OCI-LY7 (cell line): ENCODE results near the gene PCDH9. TPM values are rescaled to one million over a fixed set of nuclear protein-coding genes. Genes with fewer than 3 reads are reported as not detected.
A peak's percentile ranks its signal among the peaks of the same experiment; 100 is the strongest.

Source experiments
- BruUV-seq: library from RNA; stranded (reverse); fragments of 400-500 nt; replicated peaks from 2 replicates; lab custom pipeline; 2021; lab: Mats Ljungman, UMichigan
- CTCF ChIA-PET: fragments of 300-600 bp; sonication (Branson Sonifier 250); formaldehyde crosslinking; loops from one replicate; lab custom pipeline; 2022; ENCODE audit warnings: antibody characterized with exemption; ENCODE audit not compliant: unreplicated experiment; lab: Charles Lee
- POLR2A ChIA-PET: fragments of 300-600 bp; sonication (Branson Sonifier 250); formaldehyde crosslinking; loops from one replicate; lab custom pipeline; 2022; ENCODE audit warnings: antibody characterized with exemption; lab: Charles Lee
- DNase-seq: peaks from one replicate; pipeline ENCODE4 v3.0.0-alpha.2; 2015; ENCODE audit warnings: low spot score
- H2AFZ ChIP-seq: fragments of 200-600 bp; sonication (generic), shearing (Covaris generic); 2 replicates; pipeline ENCODE4 v1.6.1; 2014; ENCODE audit warnings: mild to moderate bottlenecking, antibody characterized with exemption, low read length, moderate library complexity
- H3K27ac ChIP-seq: fragments of 200-600 bp; sonication (generic); 2 replicates; pipeline ENCODE4 v1.5.1; 2014; ENCODE audit warnings: mixed run types, low read depth, mild to moderate bottlenecking, moderate library complexity, low read length, inconsistent platforms; ENCODE audit not compliant: poor library complexity, severe bottlenecking
- H3K36me3 ChIP-seq: fragments of 200-600 bp; sonication (generic); 2 replicates; pipeline ENCODE4 v1.6.1; 2014; ENCODE audit warnings: mild to moderate bottlenecking, antibody characterized with exemption, low read length, moderate library complexity, mixed read lengths; ENCODE audit not compliant: insufficient read depth
- H3K4me1 ChIP-seq: fragments of 200-600 bp; sonication (generic); 2 replicates; pipeline ENCODE4 v1.5.1; 2014; ENCODE audit warnings: mild to moderate bottlenecking, low read length; ENCODE audit not compliant: insufficient read depth, poor library complexity, severe bottlenecking
- H3K4me2 ChIP-seq: fragments of 200-600 bp; sonication (generic); 2 replicates; pipeline ENCODE4 v1.6.1; 2014; ENCODE audit warnings: mild to moderate bottlenecking, low read length
- H3K4me3 ChIP-seq: fragments of 200-600 bp; sonication (generic); 2 replicates; pipeline ENCODE4 v1.5.1; 2014; ENCODE audit warnings: mild to moderate bottlenecking, low read depth, low read length; ENCODE audit not compliant: poor library complexity, severe bottlenecking
- H3K79me2 ChIP-seq: fragments of 200-600 bp; sonication (generic); 2 replicates; pipeline ENCODE4 v1.6.1; 2016; ENCODE audit warnings: low read depth, mild to moderate bottlenecking, low read length, moderate library complexity, mixed read lengths; ENCODE audit not compliant: insufficient read depth
- H3K9me2 ChIP-seq: fragments of 200-600 bp; sonication (generic); 2 replicates; pipeline ENCODE4 v1.6.1; 2016; ENCODE audit warnings: mild to moderate bottlenecking, low read length, mixed read lengths; ENCODE audit not compliant: insufficient read depth
- H3K9me3 ChIP-seq: fragments of 200-600 bp; sonication (generic); 2 replicates; pipeline ENCODE4 v1.6.1; 2014; ENCODE audit warnings: mild to moderate bottlenecking, mixed run types, low read length, mixed read lengths
- H4K20me1 ChIP-seq: fragments of 200-600 bp; sonication (generic); 2 replicates; pipeline ENCODE4 v1.6.1; 2014; ENCODE audit warnings: mild to moderate bottlenecking, antibody characterized with exemption, low read length, moderate library complexity, mixed read lengths; ENCODE audit not compliant: insufficient read depth
- EZH2phosphoT487 ChIP-seq: fragments of 200-600 bp; sonication (generic); IDR thresholded peaks from 2 replicates; pipeline ENCODE4 v1.6.1; 2018; ENCODE audit warnings: low read depth, borderline replicate concordance, mild to moderate bottlenecking, mixed run types, antibody characterized with exemption, low read length, moderate library complexity, mixed read lengths
- intact Hi-C: fragments of 100-400 bp; cut with micrococcal nuclease; formaldehyde crosslinking; loops from one replicate; pipeline ENCODE4 v1.10.0; 2022; ENCODE audit not compliant: unreplicated experiment
- total RNA-seq, 2 experiments: library from RNA; depleted of rRNA in 1 of 2; stranded (reverse); fragments of >200 nt in 1 of 2; shearing (Covaris generic) in 1 of 2; gene quantifications; 2 replicates each; pipeline ENCODE4 v1.2.3, GENCODE V29; 2014 to 2022
- TF ChIP-seq, protein P1 (sequence below): fragments of 200-600 bp; sonication (generic); conservative IDR thresholded peaks from 2 replicates; pipeline ENCODE4 v1.5.1; 2014; ENCODE audit warnings: mild to moderate bottlenecking, antibody characterized with exemption, low read length, moderate library complexity, mixed read lengths

PCDH9 gene
- total RNA-seq, 2 experiments from 2014 or later: 20.1 to 26.0 TPM

DNA sequence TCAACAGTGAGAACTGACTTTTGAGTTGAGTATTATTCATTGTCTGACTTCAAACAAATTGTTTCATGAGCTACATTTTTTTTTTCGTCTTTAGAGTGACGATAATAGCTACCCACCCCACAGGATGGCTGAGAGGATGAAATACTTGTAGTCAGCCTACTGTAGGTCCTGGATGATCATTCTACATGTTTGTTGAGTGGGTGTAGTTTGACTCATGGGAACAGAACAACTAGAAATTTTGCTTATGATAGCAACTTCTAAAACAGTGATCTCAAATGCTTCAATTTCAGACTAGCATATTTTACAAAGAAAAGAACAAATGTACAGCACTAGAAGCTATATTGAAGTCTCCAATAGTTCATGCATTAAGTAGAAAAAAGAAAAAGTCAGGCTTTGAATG is 651.8 kb downstream of the PCDH9 start:
- Histone ChIP-seq H3K79me2 (no peaks in the 10 kb centered on the region), H3K4me2 (no peak overlapping the region), H3K9me3 (no peaks in the 10 kb centered on the region), H3K9me2 (no peaks in the 10 kb centered on the region; the same call in 1 of the 2 replicates), H4K20me1 (no peaks in the 10 kb centered on the region), H3K27ac (no peak overlapping the region), H3K36me3 (no peaks in the 10 kb centered on the region), H3K4me1 (no peaks in the 10 kb centered on the region), H2AFZ (peak overlapping the region; percentile 33), H3K4me3 (no peak overlapping the region)
- no TSS peak for BruUV-seq
- intact Hi-C loops: no loop called here
- ChIA-PET CTCF (no interaction called here), POLR2A (interaction anchor here (0.6 to 5.9 kb wide), 9 partner anchors 9 to 156 kb away, joined by 3 to 39 read pairs (median 3); no protein-coding TSS in a partner anchor)
- no peak for DNase-seq
- TF ChIP-seq, protein P1, sequence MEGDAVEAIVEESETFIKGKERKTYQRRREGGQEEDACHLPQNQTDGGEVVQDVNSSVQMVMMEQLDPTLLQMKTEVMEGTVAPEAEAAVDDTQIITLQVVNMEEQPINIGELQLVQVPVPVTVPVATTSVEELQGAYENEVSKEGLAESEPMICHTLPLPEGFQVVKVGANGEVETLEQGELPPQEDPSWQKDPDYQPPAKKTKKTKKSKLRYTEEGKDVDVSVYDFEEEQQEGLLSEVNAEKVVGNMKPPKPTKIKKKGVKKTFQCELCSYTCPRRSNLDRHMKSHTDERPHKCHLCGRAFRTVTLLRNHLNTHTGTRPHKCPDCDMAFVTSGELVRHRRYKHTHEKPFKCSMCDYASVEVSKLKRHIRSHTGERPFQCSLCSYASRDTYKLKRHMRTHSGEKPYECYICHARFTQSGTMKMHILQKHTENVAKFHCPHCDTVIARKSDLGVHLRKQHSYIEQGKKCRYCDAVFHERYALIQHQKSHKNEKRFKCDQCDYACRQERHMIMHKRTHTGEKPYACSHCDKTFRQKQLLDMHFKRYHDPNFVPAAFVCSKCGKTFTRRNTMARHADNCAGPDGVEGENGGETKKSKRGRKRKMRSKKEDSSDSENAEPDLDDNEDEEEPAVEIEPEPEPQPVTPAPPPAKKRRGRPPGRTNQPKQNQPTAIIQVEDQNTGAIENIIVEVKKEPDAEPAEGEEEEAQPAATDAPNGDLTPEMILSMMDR: no peak
- no peak for TF ChIP-seq EZH2phosphoT487

DNA sequence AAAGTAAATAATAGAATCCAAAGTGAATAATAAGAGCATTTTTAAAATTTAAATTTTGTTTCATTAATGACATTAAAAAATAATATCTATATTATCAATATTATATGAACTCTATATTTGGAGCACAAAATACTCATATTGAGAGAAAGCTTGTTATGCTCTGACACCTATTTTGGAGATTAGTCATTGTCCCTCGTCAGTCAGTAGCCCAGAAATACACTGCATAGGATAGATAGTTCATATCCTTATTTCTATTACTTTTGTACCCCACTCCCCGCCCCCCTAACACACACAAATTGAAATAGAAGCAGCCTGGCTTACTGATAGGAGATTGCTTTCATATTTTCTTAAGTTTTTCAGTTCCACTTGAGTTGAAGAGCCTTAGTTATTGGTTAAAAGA is 652.8 kb downstream of the PCDH9 start:
- Histone ChIP-seq H3K79me2 (no peaks in the 10 kb centered on the region), H3K4me1 (no peaks in the 10 kb centered on the region), H4K20me1 (no peaks in the 10 kb centered on the region), H3K36me3 (no peaks in the 10 kb centered on the region), H3K4me3 (no peak overlapping the region), H3K9me2 (no peaks in the 10 kb centered on the region; the same call in 1 of the 2 replicates), H3K27ac (no peak overlapping the region), H3K4me2 (no peak overlapping the region), H2AFZ (0 out of 2 replicates have a peak overlapping the region, but pooled peaks have one; percentile 33), H3K9me3 (no peaks in the 10 kb centered on the region)
- intact Hi-C loops: no loop called here
- POLR2A ChIA-PET: interaction anchor here (1.4 to 5.9 kb wide), 3 partner anchors 10 to 28 kb away, joined by 4 to 39 read pairs (median 7); no protein-coding TSS in a partner anchor
- TF ChIP-seq, protein P1: no peak
- TF ChIP-seq EZH2phosphoT487: no peak
- DNase-seq: no peak
- BruUV-seq: no TSS peak
- CTCF ChIA-PET: no interaction called here

DNA sequence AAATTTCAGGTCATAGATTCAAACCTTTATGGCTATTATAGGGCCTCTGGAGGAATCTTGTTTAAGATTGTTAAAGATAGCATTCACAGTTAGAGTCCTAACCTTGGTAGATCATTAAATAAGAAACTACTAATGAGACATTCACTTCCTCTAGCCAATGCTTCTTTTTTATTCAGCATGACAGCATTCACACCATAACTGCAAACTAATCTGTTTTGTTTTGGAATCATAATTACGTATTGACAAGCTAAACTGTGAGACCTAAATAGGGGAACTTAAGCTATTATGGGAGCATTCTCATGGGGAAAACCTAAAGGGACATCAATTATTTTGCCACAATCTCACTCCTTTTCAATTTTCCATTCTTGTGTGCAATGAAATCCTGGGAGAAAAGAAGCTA is 653.8 kb downstream of the PCDH9 start:
- no peak overlapping the region for H3K27ac ChIP-seq
- H3K9me3 ChIP-seq: no peaks in the 10 kb centered on the region
- no peaks in the 10 kb centered on the region for H4K20me1 ChIP-seq
- no peak overlapping the region for H2AFZ ChIP-seq
- TF ChIP-seq, protein P1: no peak
- no peak for TF ChIP-seq EZH2phosphoT487
- H3K9me2 ChIP-seq: no peaks in the 10 kb centered on the region; the same call in 1 of the 2 replicates
- H3K79me2 ChIP-seq: no peaks in the 10 kb centered on the region
- BruUV-seq: no TSS peak
- CTCF ChIA-PET: no interaction called here
- no peaks in the 10 kb centered on the region for H3K36me3 ChIP-seq
- no peak overlapping the region for H3K4me3 ChIP-seq
- DNase-seq: no peak
- POLR2A ChIA-PET: interaction anchor here (0.5 to 5.9 kb wide), 10 partner anchors 11 to 318 kb away, joined by 3 to 39 read pairs (median 4); no protein-coding TSS in a partner anchor
- no peaks in the 10 kb centered on the region for H3K4me1 ChIP-seq
- no peak overlapping the region for H3K4me2 ChIP-seq
- intact Hi-C loops: no loop called here
